ENCODE results near the gene CTSC. TPM values are rescaled to one million over a fixed set of nuclear protein-coding genes. Genes with fewer than 3 reads are reported as not detected.

The CTSC gene
- total RNA-seq, 1 experiment from 2014 or later: 250 TPM

GRCh38 chr11:88355887-88356286 lies 18.4 kb upstream of the CTSC start:
- ChIA-PET POLR2A (no interaction called here), CTCF (no interaction called here)
- no peaks in the 10 kb centered on the region for H3K9me3 Mint-ChIP-seq (ENCODE audit: unreplicated experiment)
- Histone ChIP-seq H3K27me3 (replicated peaks; ENCODE audit: control insufficient read depth, insufficient read depth, low read length) (no peaks in the 10 kb centered on the region), H3K4me3 (ENCODE audit: low read depth, low read length) (no peak overlapping the region), H3K36me3 (ENCODE audit: control insufficient read depth, insufficient read depth, low read length) (no peaks in the 10 kb centered on the region), H3K9me3 (no peaks in the 10 kb centered on the region), H3K4me1 (0 out of 2 replicates have a peak, but pooled peaks cover 7% of the 10 kb centered on the region)
- H3K27ac Mint-ChIP-seq (ENCODE audit: unreplicated experiment): no peak overlapping the region
- H3K27me3 Mint-ChIP-seq (ENCODE audit: insufficient read depth, unreplicated experiment): no peaks in the 10 kb centered on the region
- H3K4me1 Mint-ChIP-seq (ENCODE audit: low read depth, unreplicated experiment): peaks cover 6% of the 10 kb centered on the region
- intact Hi-C loops (cut with micrococcal nuclease; ENCODE audit: unreplicated experiment): no loop called here
- no peak overlapping the region for H3K4me3 Mint-ChIP-seq (ENCODE audit: unreplicated experiment)
- no peak for TF ChIP-seq CTCF (IDR thresholded peaks at IDR 0.05; ENCODE audit: insufficient read depth in 1 of 2, low read depth in 1 of 2, low read length in 1 of 2, severe bottlenecking in 1 of 2, unreplicated experiment in 1 of 2)
- no peak for DNase-seq
- BruUV-seq (replicated peaks): no TSS peak
- H3K36me3 Mint-ChIP-seq (ENCODE audit: insufficient read depth, unreplicated experiment): no peaks in the 10 kb centered on the region

- H3K36me3 Mint-ChIP-seq (ENCODE audit: insufficient read depth, unreplicated experiment): no peaks in the 10 kb centered on the region
- H3K27ac Mint-ChIP-seq (ENCODE audit: unreplicated experiment): no peak overlapping the region
- no peak overlapping the region for H3K4me3 Mint-ChIP-seq (ENCODE audit: unreplicated experiment)
- H3K27me3 Mint-ChIP-seq (ENCODE audit: insufficient read depth, unreplicated experiment): no peaks in the 10 kb centered on the region
- ChIA-PET POLR2A (no interaction called here), CTCF (no interaction called here)
- intact Hi-C loops (cut with micrococcal nuclease; ENCODE audit: unreplicated experiment): no loop called here
- Histone ChIP-seq H3K27me3 (replicated peaks; ENCODE audit: control insufficient read depth, insufficient read depth, low read length) (no peaks in the 10 kb centered on the region), H3K4me3 (ENCODE audit: low read depth, low read length) (no peak overlapping the region), H3K4me1 (0 out of 2 replicates have a peak, but pooled peaks cover 7% of the 10 kb centered on the region), H3K9me3 (no peaks in the 10 kb centered on the region), H3K36me3 (ENCODE audit: control insufficient read depth, insufficient read depth, low read length) (no peaks in the 10 kb centered on the region)
- DNase-seq: no peak
- BruUV-seq (replicated peaks): no TSS peak
- H3K4me1 Mint-ChIP-seq (ENCODE audit: low read depth, unreplicated experiment): peaks cover 6% of the 10 kb centered on the region
- TF ChIP-seq CTCF (IDR thresholded peaks at IDR 0.05; ENCODE audit: insufficient read depth in 1 of 2, low read depth in 1 of 2, low read length in 1 of 2, severe bottlenecking in 1 of 2, unreplicated experiment in 1 of 2): no peak
- H3K9me3 Mint-ChIP-seq (ENCODE audit: unreplicated experiment): no peaks in the 10 kb centered on the region
These were observed 17.4 kb upstream of the CTSC start for GRCh38 chr11:88354912-88355311.

- H3K4me1 Mint-ChIP-seq (ENCODE audit: low read depth, unreplicated experiment): peaks cover 6% of the 10 kb centered on the region
- CTCF ChIA-PET: no interaction called here
- TF ChIP-seq CTCF (IDR thresholded peaks at IDR 0.05; ENCODE audit: insufficient read depth in 1 of 2, low read depth in 1 of 2, low read length in 1 of 2, severe bottlenecking in 1 of 2, unreplicated experiment in 1 of 2): no peak
These were observed 16.4 kb upstream of the CTSC start for GRCh38 chr11:88353835-88354496.

More at GRCh38 chr11:88353835-88354496, 16.4 kb upstream of the CTSC start:
- no TSS peak for BruUV-seq (replicated peaks)
- H3K4me1 ChIP-seq: 0 out of 2 replicates have a peak, but pooled peaks cover 7% of the 10 kb centered on the region
- Mint-ChIP-seq H3K27me3 (ENCODE audit: insufficient read depth, unreplicated experiment) (no peaks in the 10 kb centered on the region), H3K9me3 (ENCODE audit: unreplicated experiment) (no peaks in the 10 kb centered on the region), H3K4me3 (ENCODE audit: unreplicated experiment) (no peak overlapping the region), H3K27ac (ENCODE audit: unreplicated experiment) (no peak overlapping the region), H3K36me3 (ENCODE audit: insufficient read depth, unreplicated experiment) (no peaks in the 10 kb centered on the region)
- no peak overlapping the region for H3K4me3 ChIP-seq (ENCODE audit: low read depth, low read length)
- H3K36me3 ChIP-seq (ENCODE audit: control insufficient read depth, insufficient read depth, low read length): no peaks in the 10 kb centered on the region
- no peaks in the 10 kb centered on the region for H3K27me3 ChIP-seq (replicated peaks; ENCODE audit: control insufficient read depth, insufficient read depth, low read length)
- POLR2A ChIA-PET: no interaction called here
- H3K9me3 ChIP-seq: no peaks in the 10 kb centered on the region
- intact Hi-C loops (cut with micrococcal nuclease; ENCODE audit: unreplicated experiment): no loop called here
- no peak for DNase-seq

All from Caco-2 (cell line).